GM12874 (cell line): ENCODE results near the gene KIAA1671.

Experiments used
- TF ChIP-seq, protein P1 (sequence below): IDR thresholded peaks from 2 replicates; pipeline ENCODE4 v1.5.1; 2011; ENCODE audit warnings: low read depth, mild to moderate bottlenecking, control low read depth, low read length, moderate library complexity; ENCODE audit not compliant: insufficient read depth

The KIAA1671 gene

DNA sequence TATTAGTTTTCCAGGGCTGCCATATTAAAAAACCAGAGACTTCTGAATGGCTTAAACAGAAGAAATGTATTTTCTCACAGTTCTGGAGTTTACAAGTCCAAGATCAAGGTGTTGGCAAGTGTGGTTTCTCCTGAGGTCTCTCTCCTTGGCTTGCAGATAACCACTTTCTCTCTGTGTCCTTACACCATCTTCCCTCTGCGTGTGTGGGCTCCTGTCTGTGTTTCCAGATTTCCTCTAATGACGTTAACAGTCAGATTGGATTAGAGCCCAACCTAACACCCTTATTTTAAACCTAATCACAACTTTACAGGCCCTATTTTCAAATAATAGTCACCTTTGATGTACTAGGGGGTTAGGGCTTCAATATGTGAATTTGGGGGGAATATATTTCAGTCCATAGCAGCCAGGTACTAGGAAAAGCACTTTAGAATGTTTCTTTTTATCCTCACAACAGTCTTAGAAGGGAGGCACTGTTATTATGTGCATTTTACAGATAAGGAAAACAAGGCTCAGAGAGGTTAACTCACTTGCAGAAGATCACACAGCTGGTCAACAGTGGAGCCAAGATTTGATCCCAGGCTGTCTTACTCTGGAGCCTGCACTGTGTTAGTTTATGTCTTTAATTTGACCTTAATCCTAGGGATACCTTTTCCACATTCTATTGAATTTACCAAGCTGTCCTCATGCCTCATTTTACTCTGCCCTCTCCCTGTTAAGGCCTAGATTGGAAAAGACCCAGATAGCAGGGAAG is 130.7 kb downstream of the KIAA1671 start:
- TF ChIP-seq, protein P1, sequence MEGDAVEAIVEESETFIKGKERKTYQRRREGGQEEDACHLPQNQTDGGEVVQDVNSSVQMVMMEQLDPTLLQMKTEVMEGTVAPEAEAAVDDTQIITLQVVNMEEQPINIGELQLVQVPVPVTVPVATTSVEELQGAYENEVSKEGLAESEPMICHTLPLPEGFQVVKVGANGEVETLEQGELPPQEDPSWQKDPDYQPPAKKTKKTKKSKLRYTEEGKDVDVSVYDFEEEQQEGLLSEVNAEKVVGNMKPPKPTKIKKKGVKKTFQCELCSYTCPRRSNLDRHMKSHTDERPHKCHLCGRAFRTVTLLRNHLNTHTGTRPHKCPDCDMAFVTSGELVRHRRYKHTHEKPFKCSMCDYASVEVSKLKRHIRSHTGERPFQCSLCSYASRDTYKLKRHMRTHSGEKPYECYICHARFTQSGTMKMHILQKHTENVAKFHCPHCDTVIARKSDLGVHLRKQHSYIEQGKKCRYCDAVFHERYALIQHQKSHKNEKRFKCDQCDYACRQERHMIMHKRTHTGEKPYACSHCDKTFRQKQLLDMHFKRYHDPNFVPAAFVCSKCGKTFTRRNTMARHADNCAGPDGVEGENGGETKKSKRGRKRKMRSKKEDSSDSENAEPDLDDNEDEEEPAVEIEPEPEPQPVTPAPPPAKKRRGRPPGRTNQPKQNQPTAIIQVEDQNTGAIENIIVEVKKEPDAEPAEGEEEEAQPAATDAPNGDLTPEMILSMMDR: no peak

DNA sequence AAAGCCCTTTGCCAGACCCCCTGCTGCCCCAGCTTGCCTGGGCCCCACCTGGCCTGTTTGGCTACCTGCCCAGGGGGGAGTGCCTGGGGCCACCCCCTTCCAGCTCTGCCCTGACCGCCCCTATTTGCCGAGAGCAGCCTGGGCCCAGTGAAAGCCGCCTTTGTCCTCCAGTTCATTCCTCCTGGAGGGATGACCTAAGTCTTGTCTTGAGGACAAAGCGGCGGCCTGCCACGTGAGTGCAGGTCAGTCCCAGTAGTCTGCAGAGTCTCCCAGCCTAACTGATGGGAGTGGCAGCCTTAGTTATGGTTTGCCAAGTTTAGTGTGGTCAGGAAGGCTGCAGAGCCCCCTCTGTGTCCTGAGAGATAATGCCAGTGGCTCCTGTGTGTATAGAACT is 131.3 kb downstream of the KIAA1671 start:
- TF ChIP-seq, protein P1: no peak

DNA sequence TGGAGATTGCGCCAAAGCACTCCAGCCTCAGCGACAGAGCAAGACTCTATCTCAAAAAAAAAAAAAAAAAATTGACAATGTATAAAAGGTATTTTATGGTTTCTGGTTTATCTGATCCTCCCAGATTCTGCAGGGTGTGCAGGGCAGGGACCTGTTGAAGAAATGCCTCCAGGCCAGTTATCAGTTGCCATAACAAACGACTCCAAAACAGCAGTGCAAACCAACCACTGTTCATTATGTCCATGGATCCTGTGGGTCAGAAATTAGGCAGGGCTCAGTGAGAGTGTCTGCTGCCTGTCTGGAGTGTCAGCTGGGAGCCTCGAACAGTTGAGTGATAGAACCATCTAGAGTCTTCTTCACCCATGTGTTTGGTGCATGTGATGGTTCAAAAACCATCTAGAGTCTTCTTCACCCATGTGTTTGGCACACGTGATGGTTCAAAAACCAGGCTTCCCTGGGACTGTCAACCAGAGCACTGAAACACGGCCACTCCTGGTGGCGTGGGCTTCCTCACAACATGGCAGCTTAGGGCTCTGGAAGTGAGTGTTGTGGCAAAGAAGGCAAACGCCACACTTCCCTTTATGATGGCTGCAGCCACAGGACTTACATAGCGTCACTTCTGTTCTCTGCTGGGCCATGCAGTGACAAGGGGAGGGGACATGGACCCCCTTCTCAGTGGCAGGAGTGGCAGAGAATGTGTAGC is 132.0 kb downstream of the KIAA1671 start:
- TF ChIP-seq, protein P1: no peak

DNA sequence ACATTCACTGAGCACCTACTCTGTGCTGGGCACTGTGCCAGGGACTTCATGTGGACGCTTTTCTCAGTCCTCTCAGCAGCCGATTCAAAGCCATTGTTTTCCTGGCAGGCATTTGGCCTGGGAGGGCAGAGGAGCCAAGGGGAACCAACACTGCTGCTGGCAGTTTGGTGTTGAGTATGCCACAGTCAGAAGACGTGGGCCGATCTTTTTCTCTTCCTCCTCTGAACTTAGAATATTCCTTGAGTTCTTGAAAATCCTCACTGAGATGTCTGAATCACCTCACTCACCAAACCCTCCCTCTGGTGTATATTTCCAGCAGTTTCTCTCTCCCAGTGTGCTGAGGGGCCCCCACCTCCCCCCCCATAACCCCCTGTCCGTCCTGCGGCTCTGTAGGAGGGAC is 132.6 kb downstream of the KIAA1671 start:
- TF ChIP-seq, protein P1: no peak

DNA sequence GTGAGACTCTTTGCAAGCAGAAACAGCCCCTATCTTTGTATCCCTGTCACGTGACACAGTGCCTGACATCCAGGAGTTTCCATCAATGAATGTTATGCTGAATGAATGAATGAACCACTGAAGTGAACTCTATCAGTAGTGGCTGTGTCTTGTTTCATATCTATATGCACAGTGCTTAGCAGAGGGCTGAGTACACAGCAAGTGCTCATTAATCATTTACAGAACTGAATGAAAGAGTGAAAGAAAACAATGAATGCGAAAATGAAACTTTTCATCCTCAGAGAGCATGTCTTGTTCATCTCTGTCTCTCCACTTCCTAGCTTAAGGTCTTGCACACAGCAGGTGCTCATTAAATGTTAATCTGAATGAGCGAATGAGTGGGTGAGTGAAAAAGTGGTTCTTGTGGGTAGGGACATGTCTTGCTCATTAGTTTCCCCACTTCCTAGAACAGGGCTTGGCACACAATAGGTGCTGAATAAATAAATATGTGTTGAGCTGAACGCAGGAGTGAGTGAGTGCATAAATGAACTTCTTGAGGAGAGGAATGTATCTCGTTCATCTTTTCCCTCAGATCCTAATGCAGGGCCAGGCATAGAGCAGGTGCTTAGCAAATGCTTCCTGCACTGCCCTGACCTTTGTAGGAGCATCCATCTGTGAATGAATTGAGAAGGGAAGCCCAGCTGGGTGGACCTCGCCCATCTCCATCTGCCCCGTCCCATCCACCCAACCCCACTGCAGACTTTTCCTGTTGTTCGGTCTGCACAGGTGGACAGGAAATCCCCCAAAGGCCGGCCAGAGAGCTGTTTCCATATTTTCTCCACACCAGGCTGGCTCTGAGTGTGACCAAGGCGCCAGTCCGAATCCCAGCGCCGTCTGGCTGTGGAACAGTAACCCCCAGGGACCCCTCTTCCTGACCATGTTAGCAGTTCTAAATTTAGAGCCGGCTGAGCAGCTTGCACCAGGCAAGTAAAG is 133.7 kb downstream of the KIAA1671 start:
- TF ChIP-seq, protein P1: no peak

DNA sequence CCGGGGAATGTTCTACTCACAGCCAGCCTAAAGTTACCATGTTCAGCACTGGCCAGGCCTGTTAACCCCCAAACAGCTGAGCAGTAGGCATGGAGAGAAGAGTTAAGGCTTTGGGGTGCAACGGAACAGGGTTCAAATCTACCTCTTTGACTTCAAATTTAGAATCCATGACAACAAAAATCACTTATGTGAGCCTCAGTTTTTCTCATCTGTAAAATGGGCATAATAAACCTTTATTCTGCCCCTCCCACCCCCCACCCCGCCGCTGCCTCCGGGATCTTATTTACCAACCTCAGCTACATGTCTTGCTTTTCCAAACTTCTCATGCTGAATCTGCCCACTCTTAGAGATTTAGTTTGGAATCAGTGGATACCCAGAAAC is 134.4 kb downstream of the KIAA1671 start:
- TF ChIP-seq, protein P1: no peak
